Neural cell (in vitro differentiated cells): ENCODE measurements around the gene SPDEF. TPM values are rescaled to one million over a fixed set of nuclear protein-coding genes. Genes with fewer than 3 reads are reported as not detected.

Experiments used
- H2AFZ ChIP-seq: fragments of 200-600, 300-800 bp; sonication (generic), shearing (Covaris generic); 2 replicates; pipeline ENCODE4 v1.6.0; 2014; ENCODE audit warnings: low read depth, mild to moderate bottlenecking, antibody characterized with exemption, low read length, moderate library complexity
- H3F3A ChIP-seq: fragments of 200-600 bp; shearing (Covaris generic); 2 replicates; pipeline ENCODE4 v1.6.1; 2016; ENCODE audit warnings: mild to moderate bottlenecking, moderate library complexity, mixed read lengths, antibody characterized with exemption, low read length; ENCODE audit not compliant: insufficient read depth, poor library complexity, severe bottlenecking
- H3K27ac ChIP-seq: fragments of 200-600, 300-800 bp; sonication (generic), shearing (Covaris generic); 2 replicates; pipeline ENCODE4 v1.5.1; 2014; ENCODE audit warnings: mild to moderate bottlenecking, low read length, moderate library complexity
- H3K27me3 ChIP-seq: fragments of 300-800, 200-600 bp; sonication (generic), shearing (Covaris generic); 2 replicates; pipeline ENCODE4 v1.6.0; 2014; ENCODE audit warnings: mild to moderate bottlenecking, low read depth, low read length, moderate library complexity; ENCODE audit not compliant: insufficient read depth
- H3K36me3 ChIP-seq: fragments of 300-800, 200-600 bp; sonication (generic), shearing (Covaris generic); 2 replicates; pipeline ENCODE4 v1.5.1; 2014; ENCODE audit warnings: mild to moderate bottlenecking, antibody characterized with exemption, low read length, moderate library complexity; ENCODE audit not compliant: insufficient read depth
- H3K4me2 ChIP-seq: fragments of 300-800, 200-600 bp; sonication (generic), shearing (Covaris generic); 2 replicates; pipeline ENCODE4 v1.6.0; 2014; ENCODE audit warnings: mild to moderate bottlenecking, low read length
- H3K4me3 ChIP-seq: fragments of 300-800, 200-600 bp; sonication (generic), shearing (Covaris generic); 2 replicates; pipeline ENCODE4 v1.5.1; 2014; ENCODE audit warnings: mild to moderate bottlenecking, low read length, moderate library complexity
- H3K79me2 ChIP-seq: fragments of 200-600 bp; shearing (Covaris generic); replicated peaks from 2 replicates; pipeline ENCODE4 v1.6.0; 2014; ENCODE audit warnings: mild to moderate bottlenecking, low read length, moderate library complexity; ENCODE audit not compliant: insufficient read depth
- H3K9ac ChIP-seq: fragments of 300-800, 200-600 bp; sonication (generic), shearing (Covaris generic); 2 replicates; pipeline ENCODE4 v1.6.1; 2016; ENCODE audit warnings: mild to moderate bottlenecking, low read length, mixed read lengths
- H3K9me2 ChIP-seq: fragments of 200-600 bp; shearing (Covaris generic); 2 replicates; pipeline ENCODE4 v1.6.1; 2016; ENCODE audit warnings: mild to moderate bottlenecking, low read length, mixed read lengths; ENCODE audit not compliant: insufficient read depth
- H3K9me3 ChIP-seq: fragments of 200-600, 300-800 bp; sonication (generic), shearing (Covaris generic); 2 replicates; pipeline ENCODE4 v1.6.1; 2016; ENCODE audit warnings: mild to moderate bottlenecking, mixed run types, low read length, moderate library complexity, mixed read lengths
- H4K20me1 ChIP-seq: fragments of 200-600 bp; shearing (Covaris generic); 2 replicates; pipeline ENCODE4 v1.6.1; 2016; ENCODE audit warnings: mild to moderate bottlenecking, mixed run types; ENCODE audit not compliant: insufficient read depth
- CTCF ChIP-seq: fragments of 450-650 bp; IDR thresholded peaks from 2 replicates; pipeline ENCODE4 v1.5.1; 2014; ENCODE audit warnings: antibody characterized with exemption, mild to moderate bottlenecking, moderate library complexity; ENCODE audit not compliant: poor library complexity, severe bottlenecking
- EP300 ChIP-seq: fragments of 450-650 bp; conservative IDR thresholded peaks from 2 replicates; pipeline ENCODE4 v1.6.1; 2014; ENCODE audit warnings: antibody characterized with exemption, mild to moderate bottlenecking, moderate library complexity; ENCODE audit not compliant: poor library complexity, severe bottlenecking
- EZH2 ChIP-seq: fragments of 200-600, 300-800 bp; shearing (Covaris generic), sonication (generic); IDR thresholded peaks from 2 replicates; pipeline ENCODE4 v1.6.1; 2014; ENCODE audit warnings: antibody characterized with exemption, low read length, borderline replicate concordance, mild to moderate bottlenecking; ENCODE audit not compliant: insufficient read depth, poor library complexity, severe bottlenecking
- MXI1 ChIP-seq: fragments of 450-650 bp; conservative IDR thresholded peaks from 2 replicates; pipeline ENCODE4 v1.6.1; 2014; ENCODE audit warnings: antibody characterized with exemption, mild to moderate bottlenecking; ENCODE audit not compliant: poor library complexity, severe bottlenecking
- POLR2AphosphoS5 ChIP-seq: IDR thresholded peaks from 2 replicates; pipeline ENCODE4 v1.6.1; 2012
- RAD21 ChIP-seq: fragments of 450-650 bp; conservative IDR thresholded peaks from 2 replicates; pipeline ENCODE4 v1.6.1; 2014; ENCODE audit warnings: antibody characterized with exemption, mild to moderate bottlenecking, moderate library complexity
- REST ChIP-seq: IDR thresholded peaks from 2 replicates; pipeline ENCODE4 v1.6.1; 2012; ENCODE audit warnings: borderline replicate concordance
- SMC3 ChIP-seq: fragments of 450-650 bp; conservative IDR thresholded peaks from 2 replicates; pipeline ENCODE4 v1.6.1; 2014; ENCODE audit warnings: antibody characterized with exemption, mild to moderate bottlenecking, moderate library complexity; ENCODE audit not compliant: poor library complexity
- TAF1 ChIP-seq: IDR thresholded peaks from 2 replicates; pipeline ENCODE4 v1.6.1; 2012; ENCODE audit warnings: low read depth
- polyA plus RNA-seq: library from polyadenylated mRNA; depleted of rRNA; stranded (reverse); fragments of >200 nt; gene quantifications from 2 replicates; pipeline ENCODE4 v1.2.3, GENCODE V29; 2014

SPDEF gene
- polyA plus RNA-seq, 1 donor from 2014 or later, result 0.36 TPM

- no peak overlapping the region for H3K27ac ChIP-seq
- H3K9me2 ChIP-seq, result no peaks in the 10 kb centered on the region
- no peaks in the 10 kb centered on the region for H3K9me3 ChIP-seq
- H3K4me3 ChIP-seq, result no peak overlapping the region
- no peak overlapping the region for H2AFZ ChIP-seq
- no peaks in the 10 kb centered on the region for H3K79me2 ChIP-seq
- H3K36me3 ChIP-seq, result no peaks in the 10 kb centered on the region
- no peaks in the 10 kb centered on the region for H3K27me3 ChIP-seq
- no peaks in the 10 kb centered on the region for H4K20me1 ChIP-seq
- no peak overlapping the region for H3K9ac ChIP-seq
- no peaks in the 10 kb centered on the region for H3F3A ChIP-seq
- no peak overlapping the region for H3K4me2 ChIP-seq
- TF ChIP-seq POLR2AphosphoS5 (no peak), CTCF (no peak), MXI1 (no peak), EZH2 (no peak), SMC3 (no peak), REST (no peak), TAF1 (no peak), RAD21 (no peak), EP300 (no peak)
Observed at GRCh38 chr6:34536959-34537848, 18.9 kb downstream of the SPDEF start.

GRCh38 chr6:34536251-34536958 lies 19.7 kb downstream of the SPDEF start:
- Histone ChIP-seq H3K4me2 (no peak overlapping the region), H3K79me2 (no peaks in the 10 kb centered on the region), H3F3A (no peaks in the 10 kb centered on the region), H3K4me3 (no peak overlapping the region), H4K20me1 (no peaks in the 10 kb centered on the region), H3K27me3 (no peaks in the 10 kb centered on the region), H2AFZ (no peak overlapping the region), H3K9me3 (no peaks in the 10 kb centered on the region), H3K27ac (no peak overlapping the region), H3K9ac (no peak overlapping the region), H3K9me2 (no peaks in the 10 kb centered on the region), H3K36me3 (no peaks in the 10 kb centered on the region)
- TF ChIP-seq EP300, result no peak
- TF ChIP-seq EZH2, result no peak
- no peak for TF ChIP-seq CTCF
- no peak for TF ChIP-seq MXI1
- no peak for TF ChIP-seq TAF1
- no peak for TF ChIP-seq RAD21
- TF ChIP-seq REST, result no peak
- no peak for TF ChIP-seq SMC3
- TF ChIP-seq POLR2AphosphoS5, result no peak
